HCT116 (cell line): ENCODE data around the gene VTI1B. TPM values are rescaled to one million over a fixed set of nuclear protein-coding genes. Genes with fewer than 3 reads are reported as not detected.
A peak's percentile ranks its signal among the peaks of the same experiment; 100 is the strongest.

ENCODE experiments used
- CBX3 ChIP-seq: IDR thresholded peaks from 2 replicates; pipeline ENCODE4 v1.6.1; 2012; ENCODE audit warnings: low read depth
- CTCF ChIP-seq, 3 experiments: fragments of 200-600 bp in 1 of 3; sonication (generic) in 1 of 3; IDR thresholded peaks in 2 of 3; conservative IDR thresholded peaks in 1 of 3; 2 replicates each; pipeline ENCODE4 v1.5.1; 2012 to 2017; ENCODE audit warnings: low read depth in 2 of 3, low read length in 2 of 3, antibody characterized with exemption in 1 of 3, borderline replicate concordance in 1 of 3, control low read depth in 1 of 3, mild to moderate bottlenecking in 1 of 3, mixed read lengths in 1 of 3, mixed run types in 1 of 3, moderate library complexity in 1 of 3; ENCODE audit not compliant: insufficient read depth in 1 of 3
- EZH2 ChIP-seq: fragments of 200-600 bp; sonication (generic); IDR thresholded peaks from 2 replicates; pipeline ENCODE4 v1.6.1; 2017; ENCODE audit warnings: antibody characterized with exemption, mixed run types
- EZH2phosphoT487 ChIP-seq: fragments of 200-600 bp; IDR thresholded peaks from 2 replicates; pipeline ENCODE4 v1.6.1; 2018; ENCODE audit warnings: antibody characterized with exemption, borderline replicate concordance
- FOSL1 ChIP-seq: IDR thresholded peaks from 2 replicates; pipeline ENCODE4 v1.6.1; 2012; ENCODE audit warnings: low read depth
- MAX ChIP-seq: IDR thresholded peaks from 2 replicates; pipeline ENCODE4 v1.6.1; 2012
- POLR2A ChIP-seq: IDR thresholded peaks from 2 replicates; pipeline ENCODE4 v1.7.0; 2011; ENCODE audit warnings: borderline replicate concordance; ENCODE audit not compliant: insufficient read depth, insufficient read length; ENCODE audit errors: extremely low read depth
- POLR2AphosphoS5 ChIP-seq: IDR thresholded peaks from 2 replicates; pipeline ENCODE4 v1.6.1; 2011; ENCODE audit warnings: mild to moderate bottlenecking, low read depth, low read length, moderate library complexity
- RAD21 ChIP-seq: IDR thresholded peaks from 2 replicates; pipeline ENCODE4 v1.6.1; 2012; ENCODE audit warnings: low read depth, mild to moderate bottlenecking
- REST ChIP-seq: IDR thresholded peaks from 2 replicates; pipeline ENCODE4 v1.6.1; 2012; ENCODE audit warnings: low read depth
- SP1 ChIP-seq: IDR thresholded peaks from 2 replicates; pipeline ENCODE4 v1.6.1; 2012; ENCODE audit warnings: low read depth
- SRF ChIP-seq: IDR thresholded peaks from 2 replicates; pipeline ENCODE4 v1.6.1; 2012; ENCODE audit warnings: low read depth
- TCF7L2 ChIP-seq: IDR thresholded peaks from 2 replicates; pipeline ENCODE4 v1.7.0; 2011; ENCODE audit warnings: borderline replicate concordance, inconsistent platforms; ENCODE audit not compliant: insufficient read depth, insufficient read length; ENCODE audit errors: extremely low read depth
- ZFX ChIP-seq: fragments of 450-650 bp; IDR thresholded peaks from 2 replicates; pipeline ENCODE4 v1.6.1; 2017
- total RNA-seq: library from RNA; stranded (reverse); gene quantifications from one replicate; pipeline ENCODE4 v1.2.1, GENCODE V29; 2021; ENCODE audit not compliant: unreplicated experiment

VTI1B gene
- total RNA-seq, 1 experiment from 2014 or later: 86.3 TPM

GRCh38 chr14:67619446-67620216, 54.8 kb downstream of the VTI1B start, which contains the start of gene ARG2 (continued):
- TF ChIP-seq CTCF (IDR thresholded peaks at IDR 0.05 in 2 of 3, conservative IDR thresholded peaks at IDR 0.05 in 1 of 3; ENCODE audit: borderline replicate concordance in 1 of 3, insufficient read depth in 1 of 3, low read depth in 2 of 3, low read length in 2 of 3): no peak
- TF ChIP-seq SRF: no peak
- TF ChIP-seq SP1: peak; percentile 92
- TF ChIP-seq EZH2phosphoT487: no peak
- TF ChIP-seq FOSL1: no peak
- no peak for TF ChIP-seq EZH2
- TF ChIP-seq ZFX: no peak
- TF ChIP-seq POLR2A: peak; percentile 46
- TF ChIP-seq MAX: peak; percentile 87
- peak; percentile 73 for TF ChIP-seq POLR2AphosphoS5
- no peak for TF ChIP-seq REST
- TF ChIP-seq TCF7L2: peak; percentile 27
- no peak; the same call in 1 of the 2 replicates for TF ChIP-seq CBX3
- 0 out of 2 replicates have a peak, but pooled peaks have one; percentile 34 for TF ChIP-seq RAD21
